ENCODE results near the gene TXLNB.
"Not testable (repeated sequence)": the region's sequence is repeated elsewhere in the genome, so short reads cannot be mapped to it uniquely, and the experiment has no call there.

TXLNB gene

DNA sequence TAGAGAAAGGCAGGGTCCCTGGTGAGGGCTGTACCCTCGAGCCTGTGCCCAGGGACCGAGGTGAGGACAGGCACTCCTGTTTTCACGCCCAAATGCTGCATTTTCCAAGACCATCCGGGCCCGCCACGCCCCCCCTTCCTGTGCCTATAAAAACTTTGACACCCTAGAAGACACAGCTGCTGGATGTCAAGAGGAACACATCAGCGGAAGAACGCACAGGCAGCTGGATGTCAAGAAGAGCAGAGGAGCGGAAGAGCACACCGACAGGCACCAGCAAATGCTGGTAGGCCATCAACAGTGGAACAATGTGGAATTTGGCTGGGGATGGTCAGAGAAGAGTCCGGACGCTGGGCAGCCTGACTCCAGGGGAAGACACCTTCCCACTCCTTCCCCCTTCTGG is 56.1 kb downstream of the TXLNB start:
- in situ Hi-C loops (cut with MboI; ENCODE audit: low pct_unique_long_range_greater_than_20kb, low sequenced_read_pairs, unreplicated experiment) = no loop called here
- DNase-seq (ENCODE audit: low spot score) = no peak
- TF ChIP-seq, protein P1, sequence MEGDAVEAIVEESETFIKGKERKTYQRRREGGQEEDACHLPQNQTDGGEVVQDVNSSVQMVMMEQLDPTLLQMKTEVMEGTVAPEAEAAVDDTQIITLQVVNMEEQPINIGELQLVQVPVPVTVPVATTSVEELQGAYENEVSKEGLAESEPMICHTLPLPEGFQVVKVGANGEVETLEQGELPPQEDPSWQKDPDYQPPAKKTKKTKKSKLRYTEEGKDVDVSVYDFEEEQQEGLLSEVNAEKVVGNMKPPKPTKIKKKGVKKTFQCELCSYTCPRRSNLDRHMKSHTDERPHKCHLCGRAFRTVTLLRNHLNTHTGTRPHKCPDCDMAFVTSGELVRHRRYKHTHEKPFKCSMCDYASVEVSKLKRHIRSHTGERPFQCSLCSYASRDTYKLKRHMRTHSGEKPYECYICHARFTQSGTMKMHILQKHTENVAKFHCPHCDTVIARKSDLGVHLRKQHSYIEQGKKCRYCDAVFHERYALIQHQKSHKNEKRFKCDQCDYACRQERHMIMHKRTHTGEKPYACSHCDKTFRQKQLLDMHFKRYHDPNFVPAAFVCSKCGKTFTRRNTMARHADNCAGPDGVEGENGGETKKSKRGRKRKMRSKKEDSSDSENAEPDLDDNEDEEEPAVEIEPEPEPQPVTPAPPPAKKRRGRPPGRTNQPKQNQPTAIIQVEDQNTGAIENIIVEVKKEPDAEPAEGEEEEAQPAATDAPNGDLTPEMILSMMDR (IDR thresholded peaks at IDR 0.05; ENCODE audit: extremely low read depth, insufficient read depth, missing control alignments) = no peak

DNA sequence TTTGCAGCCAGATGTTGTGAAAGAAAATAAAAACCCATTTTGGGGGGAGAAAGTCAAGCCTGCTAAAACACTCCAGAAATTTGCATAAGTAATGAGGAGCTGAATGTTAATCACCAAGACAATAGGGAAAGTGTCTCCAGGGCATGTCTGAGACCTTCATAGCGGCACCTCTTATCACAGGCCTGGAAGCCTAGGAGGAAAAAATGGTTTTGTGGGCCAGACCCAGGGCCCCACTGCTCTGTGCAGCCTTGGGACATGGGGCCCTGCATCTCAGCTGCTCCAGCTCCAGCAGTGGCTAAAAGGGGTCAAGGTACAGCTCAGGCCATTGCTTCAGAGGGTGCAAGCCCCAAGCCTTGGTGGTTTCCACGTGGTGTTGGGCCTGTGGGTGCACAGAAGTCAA is 57.6 kb downstream of the TXLNB start:
- in situ Hi-C loops (cut with MboI; ENCODE audit: low pct_unique_long_range_greater_than_20kb, low sequenced_read_pairs, unreplicated experiment); DNase-seq (ENCODE audit: low spot score): not testable (repeated sequence)

DNA sequence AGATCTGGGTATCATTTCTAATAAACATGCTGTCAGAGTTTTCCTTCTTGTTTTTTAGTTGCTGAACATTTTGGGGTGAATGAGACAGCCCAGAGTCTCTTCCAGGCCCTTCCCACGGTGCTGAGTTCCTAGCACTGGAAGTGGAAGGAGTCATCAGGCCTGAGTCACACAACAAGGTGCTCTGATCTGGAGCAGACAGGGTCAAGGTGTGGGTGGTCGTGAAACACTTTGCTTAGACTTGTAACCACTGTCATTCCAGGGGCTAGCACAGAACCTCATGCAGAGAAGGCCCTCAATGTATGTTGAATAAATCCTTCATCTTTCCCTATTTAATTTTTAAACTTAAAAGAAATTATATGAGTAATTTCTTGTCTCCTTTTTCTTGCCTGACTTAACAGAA is 60.6 kb downstream of the TXLNB start:
- no peak for DNase-seq (ENCODE audit: low spot score)
- TF ChIP-seq, protein P1 (IDR thresholded peaks at IDR 0.05; ENCODE audit: extremely low read depth, insufficient read depth, missing control alignments) = no peak
- in situ Hi-C loops (cut with MboI; ENCODE audit: low pct_unique_long_range_greater_than_20kb, low sequenced_read_pairs, unreplicated experiment) = no loop called here

DNA sequence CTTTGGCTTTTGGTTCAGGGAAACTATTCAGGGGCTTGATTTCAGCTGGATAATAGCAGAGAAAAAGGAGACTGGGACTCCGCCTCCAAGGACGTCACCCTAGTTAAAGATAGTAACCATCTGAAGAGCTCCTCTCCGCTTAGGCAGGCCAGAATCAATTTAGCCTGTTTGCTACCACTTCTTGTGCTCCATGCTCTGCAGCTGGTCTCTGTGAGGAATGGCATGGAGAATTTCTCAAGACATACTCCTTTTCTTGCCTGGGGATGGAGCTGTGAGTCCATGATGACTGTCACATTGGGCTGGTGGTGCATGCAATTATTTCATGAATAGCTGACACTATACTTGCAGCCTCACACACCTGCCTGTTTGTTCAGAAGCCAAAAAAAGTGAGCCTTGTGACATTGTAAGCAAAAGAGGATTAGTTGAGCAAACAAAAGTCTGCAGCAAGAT is 61.4 kb downstream of the TXLNB start:
- TF ChIP-seq, protein P1 (IDR thresholded peaks at IDR 0.05; ENCODE audit: extremely low read depth, insufficient read depth, missing control alignments) = peak; percentile 43
- no peak for DNase-seq (ENCODE audit: low spot score)
- in situ Hi-C loops (cut with MboI; ENCODE audit: low pct_unique_long_range_greater_than_20kb, low sequenced_read_pairs, unreplicated experiment) = no loop called here

DNA sequence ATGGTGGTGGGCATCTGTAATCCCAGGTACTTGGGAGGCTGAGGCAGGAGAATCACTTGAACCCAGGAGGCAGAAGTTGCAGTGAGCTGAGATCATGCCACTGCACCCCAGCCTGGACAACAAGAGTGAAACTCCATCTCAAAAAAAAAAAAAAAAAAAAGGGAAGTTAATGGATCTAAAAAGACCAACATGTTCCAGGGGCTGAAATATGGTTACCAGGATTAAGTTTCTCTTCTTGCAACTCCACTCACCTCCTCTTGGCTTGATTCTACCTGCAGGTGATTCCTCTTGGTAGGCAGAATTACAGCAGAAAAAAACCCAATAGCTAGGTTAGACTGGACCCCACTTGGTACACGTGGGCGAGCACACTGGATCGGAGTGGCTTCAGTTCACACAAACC is 63.4 kb downstream of the TXLNB start:
- in situ Hi-C loops (cut with MboI; ENCODE audit: low pct_unique_long_range_greater_than_20kb, low sequenced_read_pairs, unreplicated experiment) = loop anchor here (10.0 kb wide), 1 partner anchor 136 kb away; no protein-coding TSS in a partner anchor
- DNase-seq (ENCODE audit: low spot score) = not testable (repeated sequence)

DNA sequence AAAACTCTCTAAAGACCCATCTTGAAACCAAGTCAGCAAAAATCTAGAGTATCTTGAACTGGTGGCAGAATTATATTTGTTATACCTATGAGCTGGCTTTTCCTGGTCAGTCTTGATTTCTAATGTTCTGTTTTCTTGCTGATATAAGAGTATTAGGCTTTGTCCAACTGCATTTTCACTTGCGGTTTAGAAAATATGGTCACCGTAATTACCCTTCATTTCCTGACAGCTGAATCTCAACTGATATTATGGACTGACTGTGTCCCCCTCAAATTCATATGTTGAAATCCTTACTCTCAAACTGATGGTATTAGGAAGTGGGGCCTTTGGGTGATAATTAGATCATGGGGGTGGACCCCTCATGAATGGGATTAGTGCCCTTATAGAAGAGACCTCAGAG is 72.1 kb downstream of the TXLNB start:
- in situ Hi-C loops (cut with MboI; ENCODE audit: low pct_unique_long_range_greater_than_20kb, low sequenced_read_pairs, unreplicated experiment) = loop anchor here (10.0 kb wide), 1 partner anchor 145 kb away; no protein-coding TSS in a partner anchor
- TF ChIP-seq, protein P1 (IDR thresholded peaks at IDR 0.05; ENCODE audit: extremely low read depth, insufficient read depth, missing control alignments) = no peak
- DNase-seq (ENCODE audit: low spot score) = no peak

DNA sequence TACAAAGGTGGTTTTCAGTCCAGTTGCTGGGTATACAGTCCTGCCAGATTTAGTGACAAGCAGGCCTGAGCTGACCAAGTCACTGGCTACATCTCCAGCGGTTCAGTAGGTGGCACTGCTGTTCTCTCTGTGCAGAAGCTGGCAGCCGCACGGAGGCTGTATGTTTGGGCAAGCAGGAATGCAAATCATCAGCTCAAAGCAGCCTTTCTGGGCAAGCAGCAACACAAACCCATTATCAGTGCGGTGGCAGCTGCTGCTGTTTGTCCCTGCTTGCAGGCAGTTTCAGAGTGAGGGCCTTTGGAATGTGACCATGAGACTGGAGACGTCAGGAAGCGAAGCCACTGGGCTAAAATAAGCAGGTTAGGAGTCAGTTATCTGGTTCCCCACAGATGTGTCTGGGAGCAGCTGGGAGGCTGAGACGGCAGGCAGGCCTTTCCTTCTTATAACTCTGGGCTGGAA is 72.5 kb downstream of the TXLNB start:
- TF ChIP-seq, protein P1 (IDR thresholded peaks at IDR 0.05; ENCODE audit: extremely low read depth, insufficient read depth, missing control alignments) = peak; percentile 91
- in situ Hi-C loops (cut with MboI; ENCODE audit: low pct_unique_long_range_greater_than_20kb, low sequenced_read_pairs, unreplicated experiment) = no loop called here
- peak; percentile 79 for DNase-seq (ENCODE audit: low spot score)

DNA sequence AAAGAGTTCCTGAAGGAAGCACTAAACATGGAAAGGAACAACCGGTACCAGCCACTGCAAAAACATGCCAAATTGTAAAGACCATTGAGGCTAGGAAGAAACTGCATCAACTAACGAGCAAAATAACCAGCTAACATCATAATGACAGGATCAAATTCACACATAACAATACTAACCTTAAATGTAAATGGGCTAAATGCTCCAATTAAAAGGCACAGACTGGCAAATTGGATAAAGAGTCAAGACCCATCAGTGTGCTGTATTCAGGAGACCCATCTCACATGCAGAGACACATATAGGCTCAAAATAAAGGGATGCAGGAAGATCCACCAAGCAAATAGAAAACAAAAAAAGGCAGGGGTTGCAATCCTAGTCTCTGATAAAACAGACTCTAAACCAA is 79.3 kb downstream of the TXLNB start:
- DNase-seq (ENCODE audit: low spot score); in situ Hi-C loops (cut with MboI; ENCODE audit: low pct_unique_long_range_greater_than_20kb, low sequenced_read_pairs, unreplicated experiment): not testable (repeated sequence)

DNA sequence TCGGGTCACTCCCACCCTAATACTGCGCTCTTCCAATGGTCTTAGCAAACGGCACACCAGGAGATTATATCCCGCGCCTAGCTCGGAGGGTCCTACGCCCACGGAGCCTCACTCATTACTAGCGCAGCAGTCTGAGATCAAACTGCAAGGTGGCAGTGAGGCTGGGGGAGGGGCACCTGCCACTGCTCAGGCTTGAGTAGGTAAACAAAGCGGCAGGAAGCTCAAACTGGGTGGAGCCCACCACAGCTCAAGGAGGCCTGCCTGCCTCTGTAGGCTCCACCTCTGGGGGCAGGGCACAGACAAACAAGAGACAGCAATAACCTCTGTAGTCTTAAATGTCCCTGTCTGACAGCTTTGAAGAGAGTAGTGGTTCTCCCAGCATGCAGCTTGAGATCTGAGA is 81.0 kb downstream of the TXLNB start:
- in situ Hi-C loops (cut with MboI; ENCODE audit: low pct_unique_long_range_greater_than_20kb, low sequenced_read_pairs, unreplicated experiment); DNase-seq (ENCODE audit: low spot score): not testable (repeated sequence)
